RWPE2 (cell line): Measurements from ENCODE around the gene ISCA2.

ENCODE experiments used
- ATAC-seq: fragments of 200-7000 bp; cut with Tn5 transposase; 3 replicates; pipeline ENCODE4 v1.9.1; 2021; ENCODE audit warnings: low read depth
- DNase-seq: peaks from one replicate; pipeline ENCODE4 v3.0.0-alpha.2; 2020; ENCODE audit warnings: low spot score
- H3K27ac ChIP-seq: fragments of 450-650 bp; 2 replicates; pipeline ENCODE4 v1.5.1; 2017; ENCODE audit warnings: mild to moderate bottlenecking; ENCODE audit not compliant: poor library complexity, severe bottlenecking
- H3K27me3 ChIP-seq: fragments of 250-450 bp; sonication (Bioruptor Pico); 2 replicates; pipeline ENCODE4 v1.5.1; 2021; ENCODE audit warnings: mild to moderate bottlenecking, moderate library complexity; ENCODE audit not compliant: insufficient read depth, poor library complexity, severe bottlenecking
- H3K36me3 ChIP-seq: fragments of 250-450 bp; sonication (Bioruptor Pico); 2 replicates; pipeline ENCODE4 v1.5.1; 2020; ENCODE audit warnings: low read depth, mild to moderate bottlenecking, moderate library complexity
- H3K4me1 ChIP-seq: fragments of 250-450 bp; sonication (Bioruptor Pico); 2 replicates; pipeline ENCODE4 v1.5.1; 2021; ENCODE audit warnings: mild to moderate bottlenecking, moderate library complexity; ENCODE audit not compliant: insufficient read depth, poor library complexity, severe bottlenecking
- H3K4me3 ChIP-seq: fragments of 250-450 bp; sonication (Bioruptor Pico); 2 replicates; pipeline ENCODE4 v1.5.1; 2021; ENCODE audit warnings: mild to moderate bottlenecking, moderate library complexity; ENCODE audit not compliant: severe bottlenecking
- H3K9me3 ChIP-seq: fragments of 250-450 bp; sonication (Bioruptor Pico); 2 replicates; pipeline ENCODE4 v1.5.1; 2021; ENCODE audit warnings: mild to moderate bottlenecking, moderate library complexity; ENCODE audit not compliant: severe bottlenecking
- CTCF ChIP-seq: fragments of 450-650 bp; IDR thresholded peaks from one replicate; pipeline ENCODE4 v1.5.1; 2017; ENCODE audit warnings: mild to moderate bottlenecking, moderate library complexity; ENCODE audit not compliant: poor library complexity, severe bottlenecking

Gene ISCA2

DNA sequence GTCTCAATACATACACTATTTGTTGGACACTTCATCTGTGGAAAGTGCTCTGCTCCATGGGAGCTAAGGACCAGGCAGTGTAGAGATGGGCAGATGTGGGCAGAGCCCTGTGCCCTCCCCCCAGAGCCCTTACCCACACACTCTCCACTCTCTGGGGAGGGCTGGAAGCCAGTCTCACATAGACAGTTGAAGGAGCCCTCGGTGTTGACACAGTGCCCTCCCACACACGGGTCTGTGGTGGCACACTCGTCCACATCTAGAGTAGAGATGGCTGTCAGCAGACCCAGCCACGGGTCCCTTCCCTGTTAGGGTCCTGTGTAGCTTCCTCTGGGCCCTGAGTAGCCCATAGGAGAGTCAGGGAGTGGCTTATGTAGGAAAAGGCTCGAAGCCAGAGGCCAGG is 14.3 kb downstream of the ISCA2 start:
- ATAC-seq (no peak), DNase-seq (peak; percentile 52)
- peaks cover 3% of the 10 kb centered on the region for H3K4me1 ChIP-seq
- H3K4me3 ChIP-seq, result no peak overlapping the region
- H3K9me3 ChIP-seq, result no peaks in the 10 kb centered on the region
- no peaks in the 10 kb centered on the region for H3K27me3 ChIP-seq
- H3K36me3 ChIP-seq, result peaks cover 95% of the 10 kb centered on the region
- no peak overlapping the region for H3K27ac ChIP-seq
- no peak for TF ChIP-seq CTCF

- H3K36me3 ChIP-seq, result peaks cover 94% of the 10 kb centered on the region
- peak; percentile 8 for TF ChIP-seq CTCF
- no peak overlapping the region for H3K4me3 ChIP-seq
- H3K9me3 ChIP-seq, result no peaks in the 10 kb centered on the region
- no peak overlapping the region for H3K27ac ChIP-seq
- DNase-seq (peak; percentile 60), ATAC-seq (no peak)
- H3K27me3 ChIP-seq, result no peaks in the 10 kb centered on the region
- peaks cover 3% of the 10 kb centered on the region for H3K4me1 ChIP-seq
Observed at GRCh38 chr14:74508292-74508731, 14.7 kb downstream of the ISCA2 start.

- H3K4me3 ChIP-seq, result no peak overlapping the region
- no peak for TF ChIP-seq CTCF
- ATAC-seq, result no peak
- DNase-seq, result peak; percentile 68
- peaks cover 3% of the 10 kb centered on the region for H3K4me1 ChIP-seq
- no peaks in the 10 kb centered on the region for H3K27me3 ChIP-seq
- H3K27ac ChIP-seq, result no peak overlapping the region
- H3K36me3 ChIP-seq, result peaks cover 94% of the 10 kb centered on the region
- no peaks in the 10 kb centered on the region for H3K9me3 ChIP-seq
Observed at GRCh38 chr14:74508844-74509428, 15.4 kb downstream of the ISCA2 start.

DNA sequence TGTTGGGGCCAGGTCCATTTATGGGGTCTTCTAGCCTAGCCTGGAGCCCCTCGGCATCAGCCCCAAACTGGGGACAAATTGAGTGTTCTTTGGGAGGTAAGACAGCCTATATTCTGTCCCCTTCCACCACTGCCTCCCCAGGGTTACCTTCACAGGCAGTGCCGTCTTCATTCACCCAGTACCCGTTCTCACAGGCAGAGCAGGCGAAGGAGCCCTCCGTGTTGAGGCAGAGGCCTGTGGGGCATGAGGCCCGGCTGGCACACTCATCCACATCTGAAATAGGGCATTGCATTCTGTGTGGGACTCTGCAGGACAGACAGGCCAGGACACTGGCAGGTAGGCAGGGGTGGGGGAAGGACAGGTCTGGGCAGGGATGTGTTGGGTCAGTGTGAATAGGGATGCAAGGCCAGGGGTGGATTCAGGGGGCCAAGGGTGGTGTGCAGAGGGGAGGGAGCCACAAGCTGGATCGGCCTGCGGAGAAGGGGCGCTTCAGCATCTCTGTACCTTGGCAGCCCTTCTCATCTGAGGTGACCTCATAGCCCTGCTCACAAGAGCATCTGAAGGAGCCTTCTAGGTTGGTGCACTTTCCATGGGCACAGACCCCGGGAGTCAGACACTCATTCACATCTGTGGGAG is 16.1 kb downstream of the ISCA2 start:
- no peak overlapping the region for H3K4me3 ChIP-seq
- H3K4me1 ChIP-seq, result peaks cover 3% of the 10 kb centered on the region
- no peak overlapping the region for H3K27ac ChIP-seq
- TF ChIP-seq CTCF, result no peak
- H3K36me3 ChIP-seq, result peaks cover 94% of the 10 kb centered on the region
- H3K27me3 ChIP-seq, result no peaks in the 10 kb centered on the region
- H3K9me3 ChIP-seq, result no peaks in the 10 kb centered on the region
- no peak for ATAC-seq
- peak; percentile 52 for DNase-seq
